Measurements from ENCODE around the gene RPTOR. TPM values are rescaled to one million over a fixed set of nuclear protein-coding genes. Genes with fewer than 3 reads are reported as not detected.

RPTOR gene
- polyA plus RNA-seq, 1 of the 3 experiments (the other 2 are of a cell fraction), result 14.9 TPM

GRCh38 chr17:80955671-80956280 is 411.1 kb downstream of the RPTOR start:
- Histone ChIP-seq H3K4me2 (no peak overlapping the region), H4K20me1 (ENCODE audit: insufficient read depth) (no peaks in the 10 kb centered on the region), H3K36me3 (replicated peaks in 1 of 2; ENCODE audit: control insufficient read depth in 1 of 2, insufficient read depth in 2 of 2, low read length in 1 of 2) (peaks cover 3 to 11% of the 10 kb centered on the region in 2 experiments), H3K79me2 (ENCODE audit: insufficient read depth) (no peaks in the 10 kb centered on the region), H3K9ac (no peak overlapping the region), H3K9me2 (no peaks in the 10 kb centered on the region), H3K27me3 (ENCODE audit: insufficient read depth) (no peaks in the 10 kb centered on the region), H3K9me3 (no peaks in the 10 kb centered on the region), H2AFZ (ENCODE audit: low read depth) (no peak overlapping the region), H3K4me3 (ENCODE audit: low read depth in 2 of 2, low read length in 1 of 2) (no peak overlapping the region), H3F3A (replicated peaks; ENCODE audit: insufficient read depth) (no peaks in the 10 kb centered on the region), H3K27ac (ENCODE audit: low read depth in 2 of 2, low read length in 1 of 2) (no peak overlapping the region), H3K4me1 (ENCODE audit: control insufficient read depth in 1 of 2, insufficient read depth in 2 of 2, low read depth in 1 of 2, low read length in 1 of 2) (peaks cover 0 to 27% of the 10 kb centered on the region in 2 experiments; a peak in 2 of 4 replicates)
- no peak for DNase-seq
- POLR2A ChIA-PET, result interaction anchor here (0.6 kb wide), 1 partner anchor 12 kb away, joined by 6 read pairs; no protein-coding TSS in a partner anchor
- no peak for TF ChIP-seq TEAD4 (IDR thresholded peaks at IDR 0.05; ENCODE audit: borderline replicate concordance, insufficient read depth)
- TF ChIP-seq RXRA (IDR thresholded peaks at IDR 0.05; ENCODE audit: borderline replicate concordance, low read depth), result no peak
- no peak for TF ChIP-seq CHD2 (IDR thresholded peaks at IDR 0.05; ENCODE audit: low read length, partially characterized antibody)
- TF ChIP-seq MEF2A (IDR thresholded peaks at IDR 0.05; ENCODE audit: borderline replicate concordance, low read depth), result no peak
- no peak for TF ChIP-seq RCOR1 (IDR thresholded peaks at IDR 0.05; ENCODE audit: low read length)
- TF ChIP-seq GABPA (IDR thresholded peaks at IDR 0.05; ENCODE audit: low read depth), result no peak
- TF ChIP-seq RFX5 (IDR thresholded peaks at IDR 0.05; ENCODE audit: low read length), result no peak
- TF ChIP-seq JUND (IDR thresholded peaks at IDR 0.05), result no peak
- no peak for TF ChIP-seq POLR2AphosphoS5 (IDR thresholded peaks at IDR 0.05; ENCODE audit: low read depth, low read length)
- no peak for TF ChIP-seq ZBTB33 (IDR thresholded peaks at IDR 0.05; ENCODE audit: borderline replicate concordance, low read depth)
- no peak for TF ChIP-seq ELF1 (IDR thresholded peaks at IDR 0.05)
- TF ChIP-seq EZH2phosphoT487 (IDR thresholded peaks at IDR 0.05; ENCODE audit: borderline replicate concordance, low read depth), result no peak
- TF ChIP-seq SIN3A (IDR thresholded peaks at IDR 0.05; ENCODE audit: borderline replicate concordance, low read depth, low read length), result no peak
- TF ChIP-seq REST (IDR thresholded peaks at IDR 0.05; ENCODE audit: low read depth, low read length), result no peak
- WGBS (ENCODE audit: low lambda C conversion rate), result 97% methylated on average over 16 of the region's 16 CpGs
- CTCF ChIA-PET, result interaction anchor here (1.2 to 2.5 kb wide), 3 partner anchors 14 to 529 kb away, joined by 3 to 9 read pairs (median 6); no protein-coding TSS in a partner anchor
